Measurements from ENCODE around the gene BCORL1. TPM values are rescaled to one million over a fixed set of nuclear protein-coding genes. Genes with fewer than 3 reads are reported as not detected.

Gene BCORL1
- total and polyA plus RNA-seq, 2 of the 8 experiments (the other 6 are each of a cell fraction or from before 2014, with no cell fraction given) = 1.4 to 6.2 TPM

DNA sequence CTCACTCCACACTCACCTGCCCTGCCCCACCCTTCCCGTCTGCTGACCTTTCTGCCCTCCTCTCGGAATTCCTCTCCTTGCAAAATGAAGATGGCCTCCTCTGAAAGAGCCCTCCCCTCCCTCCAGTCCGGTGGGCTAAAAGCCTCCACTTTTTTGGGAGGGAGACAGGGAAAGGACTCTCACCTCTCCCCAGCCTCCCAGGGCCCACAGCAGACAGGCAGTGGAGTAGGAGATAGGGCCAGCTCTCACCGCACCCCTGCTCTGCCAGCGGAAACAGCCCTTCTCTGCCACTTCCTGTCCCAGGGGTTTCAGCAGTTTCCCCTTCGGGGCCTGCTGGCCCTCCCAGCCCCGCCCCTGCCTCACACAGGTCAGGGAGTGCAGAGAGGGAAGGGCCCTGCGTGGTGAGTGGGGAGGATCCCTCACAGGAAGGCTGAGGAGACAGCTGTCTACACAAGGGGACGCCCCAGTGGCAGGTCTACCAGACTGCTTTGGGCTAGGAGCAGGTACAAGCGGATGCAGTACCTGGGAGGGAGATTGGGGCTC, 109.6 kb downstream of the BCORL1 start (continued):
- no peak for TF ChIP-seq CHD7 (IDR thresholded peaks at IDR 0.05; ENCODE audit: insufficient replicate concordance, low read length)
